ENCODE data around the gene ICOS.
"Not testable (repeated sequence)": the region's sequence is repeated elsewhere in the genome, so short reads cannot be mapped to it uniquely, and the experiment has no call there.

Gene ICOS

GRCh38 chr2:203918839-203919238, 17.7 kb upstream of the ICOS start:
- no peak for DNase-seq

GRCh38 chr2:203925512-203926158, 10.9 kb upstream of the ICOS start:
- DNase-seq: no peak

GRCh38 chr2:203928849-203929248, 7.7 kb upstream of the ICOS start:
- DNase-seq: no peak

DNA sequence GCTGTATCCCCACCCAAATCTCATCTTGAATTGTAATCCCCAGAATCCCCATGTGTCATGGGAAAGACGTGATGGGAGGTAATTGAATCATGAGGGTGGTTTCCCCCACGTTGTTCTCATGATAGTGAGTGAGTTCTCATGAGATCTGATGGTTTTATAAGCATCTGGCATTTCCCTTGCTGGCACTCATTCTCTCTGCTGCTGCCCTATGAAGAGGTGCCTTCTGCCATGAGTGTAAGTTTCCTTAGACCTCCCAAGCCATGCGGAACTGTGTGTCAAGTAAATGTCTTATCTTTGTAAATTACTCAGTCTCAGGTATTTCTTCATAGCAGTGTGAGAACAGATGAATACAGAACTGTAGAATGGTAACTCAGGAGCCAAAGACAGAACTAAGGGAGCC, 5.3 kb upstream of the ICOS start:
- not testable (repeated sequence) for DNase-seq

DNA sequence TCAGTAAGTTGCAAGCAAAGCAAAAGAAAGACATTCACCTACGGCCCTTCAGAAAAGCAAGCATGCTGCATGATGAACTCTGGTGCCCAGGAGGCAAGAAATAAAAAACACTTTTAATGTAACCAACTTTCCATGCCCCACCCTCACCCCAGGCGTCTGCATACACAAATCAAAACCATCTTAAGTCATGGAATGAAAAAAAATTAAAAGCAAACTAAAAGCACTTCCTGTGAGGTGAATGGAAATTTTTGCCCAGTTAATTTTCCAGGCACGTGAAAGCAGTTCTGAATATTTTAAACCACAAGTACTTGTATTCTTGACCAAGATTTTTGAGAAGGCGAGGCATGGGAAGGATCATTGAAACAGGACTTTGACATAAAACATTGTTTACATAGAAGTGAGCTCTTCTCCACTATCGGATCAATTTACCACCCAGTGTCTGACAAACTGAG, 2.5 kb upstream of the ICOS start:
- DNase-seq: no peak

DNA sequence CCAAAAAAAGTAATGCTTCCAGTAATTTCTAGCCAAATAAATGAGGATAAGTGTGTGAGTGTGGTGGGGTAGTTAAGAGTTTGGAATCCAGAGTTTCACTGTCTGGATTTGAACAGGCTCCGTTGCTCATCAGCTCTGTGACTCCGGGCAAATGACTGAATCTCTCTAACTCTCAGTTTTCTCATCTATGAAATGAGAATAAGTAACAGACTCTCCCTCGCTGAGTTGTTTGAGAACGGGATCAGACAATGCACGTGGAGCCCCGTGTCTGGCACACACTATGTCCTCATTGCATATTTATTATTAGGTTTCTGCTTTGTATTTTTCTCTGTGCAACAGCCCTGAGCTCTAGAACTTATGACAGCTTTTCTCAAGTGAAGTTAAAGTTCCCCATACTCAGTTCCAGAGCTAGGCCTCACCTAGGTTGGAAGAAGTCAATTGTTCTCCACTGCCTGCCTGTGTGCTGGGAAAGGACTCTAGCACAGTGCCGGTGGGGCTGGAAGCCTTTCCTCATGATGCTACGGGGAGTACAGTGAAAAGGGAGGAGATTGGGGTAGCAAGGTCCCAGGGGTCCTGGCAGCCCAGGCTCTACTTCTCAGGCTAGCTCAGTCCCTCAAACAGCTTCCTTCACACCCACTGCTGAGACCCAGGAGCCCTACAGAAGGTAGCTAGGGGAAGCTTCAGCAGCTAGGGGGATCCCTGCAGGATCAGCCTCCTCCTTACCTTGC, 1.7 kb upstream of the ICOS start:
- no peak for DNase-seq

DNA sequence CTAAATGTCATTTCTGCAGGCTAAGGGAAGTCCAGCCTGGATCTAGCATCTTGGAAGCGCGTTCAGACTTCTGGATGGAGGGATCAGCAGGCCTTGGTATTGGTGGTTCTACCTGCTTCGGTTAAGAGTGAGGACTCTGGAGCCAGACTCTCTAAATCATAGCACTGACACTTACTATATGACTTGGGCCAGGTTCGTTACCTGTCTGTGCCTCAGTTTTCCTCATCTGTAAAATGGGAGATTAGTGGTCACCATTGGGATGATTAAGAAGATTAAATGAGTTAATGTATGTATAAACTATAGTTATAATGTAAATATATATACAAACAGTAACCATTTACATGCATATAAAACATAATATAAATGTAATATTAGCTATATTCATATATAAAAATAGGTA, 995 bp upstream of the ICOS start:
- DNase-seq: no peak

DNA sequence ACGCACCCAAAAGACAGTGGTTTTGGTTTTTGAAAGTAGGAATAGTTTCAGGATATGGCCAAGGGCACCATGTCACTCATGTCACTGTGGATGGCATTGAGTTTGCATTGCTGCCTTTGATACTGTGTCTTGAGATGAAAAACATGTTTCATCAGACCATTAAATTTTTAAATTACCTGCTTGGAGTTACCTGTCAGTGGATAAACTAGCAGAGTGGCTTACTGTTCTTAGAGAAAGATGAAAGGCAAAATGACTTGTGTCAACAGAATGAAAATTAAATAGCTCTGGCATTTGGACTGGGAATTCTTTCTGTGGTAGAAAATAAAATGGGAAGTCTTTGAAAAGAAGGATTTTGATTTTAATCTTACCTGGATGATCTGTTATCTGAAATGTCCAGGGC, 386 bp downstream of the ICOS start:
- no peak for DNase-seq

- no peak for DNase-seq
Observed at GRCh38 chr2:203937788-203938187, 1.2 kb downstream of the ICOS start.

DNA sequence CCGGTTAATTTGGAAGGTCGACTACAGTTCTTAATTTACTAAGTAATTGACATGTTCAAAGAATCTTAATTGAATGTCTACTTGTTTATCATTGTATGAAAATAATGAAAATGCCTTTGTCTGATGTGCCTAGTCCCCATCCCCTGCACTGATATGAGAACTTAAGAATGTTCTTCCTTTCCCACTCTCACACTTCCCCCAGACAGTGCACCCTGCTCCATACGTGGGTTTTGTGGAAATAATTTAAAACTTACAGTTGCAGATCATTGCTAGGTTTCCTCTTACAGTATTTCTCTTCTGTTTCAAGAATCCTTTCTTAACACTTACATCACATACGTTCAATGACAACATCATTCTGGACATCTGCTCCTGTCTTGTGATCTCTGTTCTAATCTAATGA, 3.5 kb downstream of the ICOS start:
- no peak for DNase-seq

GRCh38 chr2:203943493-203944382, 7.2 kb downstream of the ICOS start:
- DNase-seq: not testable (repeated sequence)

- DNase-seq: no peak
Observed at GRCh38 chr2:203948733-203949132, 12.2 kb downstream of the ICOS start.

DNA sequence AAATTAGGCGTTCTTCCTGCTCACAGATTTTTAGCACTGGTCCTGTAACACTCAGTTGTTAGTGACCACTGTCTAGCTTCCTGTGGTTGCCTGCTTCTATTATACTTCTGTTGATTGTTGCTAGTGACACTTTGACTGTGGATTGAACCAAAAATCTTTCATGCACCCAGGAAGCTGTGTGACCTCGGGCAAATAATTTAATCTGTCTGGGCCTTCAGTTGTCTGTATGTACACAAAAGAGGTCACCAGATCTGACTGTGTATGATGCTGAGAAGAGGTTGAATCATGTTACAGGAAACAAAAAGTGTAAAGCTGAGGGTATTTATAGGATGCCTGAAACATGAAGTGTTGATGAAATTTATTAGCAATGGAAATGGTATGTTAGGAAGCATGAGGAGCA, 12.7 kb downstream of the ICOS start:
- no peak for DNase-seq

- DNase-seq: no peak
Observed at GRCh38 chr2:203951366-203951902, 14.9 kb downstream of the ICOS start.

- DNase-seq: no peak
Observed at GRCh38 chr2:203959265-203959664, 22.7 kb downstream of the ICOS start.

DNA sequence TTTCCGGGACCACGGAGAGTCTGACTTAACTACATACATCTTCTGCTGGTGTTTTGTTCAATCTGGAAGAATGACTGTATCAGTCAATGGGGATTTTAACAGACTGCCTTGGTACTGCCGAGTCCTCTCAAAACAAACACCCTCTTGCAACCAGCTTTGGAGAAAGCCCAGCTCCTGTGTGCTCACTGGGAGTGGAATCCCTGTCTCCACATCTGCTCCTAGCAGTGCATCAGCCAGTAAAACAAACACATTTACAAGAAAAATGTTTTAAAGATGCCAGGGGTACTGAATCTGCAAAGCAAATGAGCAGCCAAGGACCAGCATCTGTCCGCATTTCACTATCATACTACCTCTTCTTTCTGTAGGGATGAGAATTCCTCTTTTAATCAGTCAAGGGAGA, 23.1 kb downstream of the ICOS start:
- DNase-seq: no peak

- DNase-seq: no peak
Observed at GRCh38 chr2:203960811-203961210, 24.2 kb downstream of the ICOS start.

DNA sequence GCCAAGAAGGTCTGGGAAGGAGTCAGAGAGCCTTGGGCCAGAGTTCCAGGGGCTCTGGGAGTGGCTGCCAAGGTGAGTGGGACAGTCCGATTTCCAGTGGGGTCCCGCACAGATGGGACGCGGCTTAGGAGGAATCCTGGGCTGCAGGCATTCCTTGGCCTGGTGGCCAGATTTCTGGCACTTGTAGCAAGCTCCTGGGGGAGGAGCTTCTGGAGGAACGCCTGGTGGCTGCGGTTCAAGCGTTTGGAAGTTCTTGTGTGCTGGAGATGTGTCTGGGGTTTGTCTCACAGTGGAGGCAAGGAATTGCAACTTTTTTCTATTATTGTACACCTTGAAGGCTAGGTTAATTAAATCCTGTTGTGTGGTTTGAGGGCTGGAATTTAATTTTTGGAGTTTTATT, 28.6 kb downstream of the ICOS start:
- not testable (repeated sequence) for DNase-seq

- DNase-seq: no peak
Observed at GRCh38 chr2:203971251-203971650, 34.7 kb downstream of the ICOS start.

DNA sequence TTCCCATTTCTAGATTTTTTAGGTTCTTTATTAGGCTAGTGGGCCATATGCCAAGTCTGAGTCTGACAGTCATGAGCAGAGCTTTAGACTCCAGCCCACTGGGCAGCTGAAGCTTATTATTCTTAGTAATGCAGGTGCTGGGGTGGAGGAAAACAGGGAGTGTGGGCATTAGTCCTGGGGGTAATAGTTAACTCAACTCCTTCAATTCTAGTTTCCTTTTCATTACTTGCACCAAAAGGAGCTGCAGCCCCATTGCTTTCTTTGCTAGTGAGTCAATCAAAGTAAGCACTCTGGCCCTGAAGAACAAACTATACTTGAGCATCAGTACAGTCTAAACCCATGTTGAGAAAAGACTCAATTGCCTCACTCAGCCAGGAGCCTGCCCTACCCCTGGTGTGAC, 35.5 kb downstream of the ICOS start:
- DNase-seq: no peak

DNA sequence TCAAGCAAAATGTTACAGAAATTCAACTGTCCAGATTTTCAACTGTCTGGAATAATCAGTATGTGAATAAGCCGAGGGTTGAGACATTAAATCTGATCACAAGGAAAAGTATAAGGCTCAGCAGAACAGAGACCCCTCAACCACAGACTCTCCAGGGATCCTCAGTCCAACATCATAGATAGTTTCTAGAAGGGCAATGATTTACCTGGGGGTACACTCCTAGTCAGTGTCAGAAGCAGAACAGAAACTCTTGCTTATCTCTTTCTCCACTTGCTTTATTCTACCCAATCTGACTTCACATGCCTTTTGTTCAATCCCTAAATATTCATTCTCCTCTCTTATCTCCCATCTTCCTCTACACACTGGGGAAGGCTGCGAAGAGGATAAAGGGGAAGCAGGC, 36.4 kb downstream of the ICOS start:
- no peak for DNase-seq

- no peak for DNase-seq
Observed at GRCh38 chr2:203973676-203974075, 37.1 kb downstream of the ICOS start.

DNA sequence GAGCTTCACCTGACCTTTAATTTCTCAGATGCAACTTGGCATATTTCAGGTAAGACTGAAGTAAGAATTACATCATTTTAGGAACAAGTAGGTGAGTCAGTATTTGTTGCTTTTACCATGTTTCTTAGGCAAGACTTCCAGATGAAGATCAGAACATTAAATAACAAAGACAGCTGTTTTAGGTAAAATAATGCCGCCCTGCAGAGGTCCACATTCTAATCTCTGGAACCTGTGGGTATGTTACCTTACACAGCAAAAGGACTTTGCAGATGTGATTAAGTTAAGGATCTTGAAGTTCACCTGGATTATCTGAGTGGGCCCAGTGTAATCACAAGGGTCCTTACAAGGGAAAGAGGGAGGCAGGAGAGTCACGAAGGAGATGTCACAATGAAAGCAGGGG, 39.3 kb downstream of the ICOS start:
- DNase-seq: no peak

DNA sequence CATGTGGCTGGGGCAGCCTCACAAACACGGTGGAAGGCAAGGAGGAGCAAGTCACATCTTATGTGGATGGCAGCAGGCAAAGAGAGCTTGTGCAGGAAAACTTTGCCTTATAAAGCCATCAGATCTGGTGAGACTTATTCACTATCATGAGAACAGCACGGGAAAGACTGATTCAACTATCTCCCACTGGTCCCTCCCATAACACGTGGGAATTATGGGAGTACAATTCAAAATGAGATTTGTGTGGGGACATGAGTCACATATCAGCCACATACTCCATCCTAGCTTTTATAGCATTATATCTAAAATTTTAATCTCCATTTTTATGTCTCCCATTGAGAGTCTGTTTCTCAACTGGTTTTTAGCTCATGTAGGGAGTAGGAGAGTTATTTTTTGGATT, 45.7 kb downstream of the ICOS start:
- DNase-seq: no peak

All from NCI-H1048 (cell line).